WTC11 (cell line): Measurements from ENCODE around the gene DDIAS.

ENCODE experiments used
- ATF1 ChIP-seq: sonication (generic); formaldehyde crosslinking; IDR thresholded peaks from 2 replicates; pipeline ENCODE4 v1.8.1; 2023; ENCODE audit warnings: mild to moderate bottlenecking, moderate library complexity, missing genetic modification reagents
- ATF2 ChIP-seq: sonication (generic); formaldehyde crosslinking; IDR thresholded peaks from 2 replicates; pipeline ENCODE4 v1.8.1; 2022; ENCODE audit warnings: low read depth, missing genetic modification reagents, borderline replicate concordance
- CTCF ChIP-seq: fragments of 200-600 bp; IDR thresholded peaks from 2 replicates; pipeline ENCODE4 v1.8.0; 2022; ENCODE audit warnings: antibody characterized with exemption
- MXD4 ChIP-seq: fragments of 250-450 bp; sonication (Bioruptor Pico); IDR thresholded peaks from 2 replicates; pipeline ENCODE4 v1.8.0; 2021; ENCODE audit warnings: mild to moderate bottlenecking, moderate library complexity, borderline replicate concordance
- NFYB ChIP-seq: sonication (generic); formaldehyde crosslinking; conservative IDR thresholded peaks from 2 replicates; pipeline ENCODE4 v1.8.0; 2022; ENCODE audit warnings: low read depth, missing genetic modification reagents
- SMAD3 ChIP-seq: sonication (generic); formaldehyde crosslinking; IDR thresholded peaks from 2 replicates; pipeline ENCODE4 v1.8.0; 2022; ENCODE audit warnings: missing genetic modification reagents, mild to moderate bottlenecking, borderline replicate concordance
- ZNF416 ChIP-seq: fragments of 250-450 bp; sonication (Bioruptor Pico); IDR thresholded peaks from 2 replicates; pipeline ENCODE4 v1.9.0; 2021; ENCODE audit warnings: mild to moderate bottlenecking, inconsistent platforms
- ZNF512 ChIP-seq: sonication (generic); formaldehyde crosslinking; IDR thresholded peaks from 2 replicates; pipeline ENCODE4 v1.8.1; 2022; ENCODE audit warnings: missing genetic modification reagents, borderline replicate concordance
- TF ChIP-seq, protein P1 (sequence below): sonication (generic); formaldehyde crosslinking; IDR thresholded peaks from 2 replicates; pipeline ENCODE4 v1.8.0; 2022; ENCODE audit warnings: missing genetic modification reagents
- TF ChIP-seq, protein P2 (sequence below): sonication (generic); formaldehyde crosslinking; IDR thresholded peaks from 2 replicates; pipeline ENCODE4 v1.8.1; 2023; ENCODE audit warnings: mild to moderate bottlenecking, missing genetic modification reagents, moderate library complexity
- TF ChIP-seq, protein P3 (sequence below): sonication (generic); formaldehyde crosslinking; IDR thresholded peaks from 2 replicates; pipeline ENCODE4 v1.8.1; 2023; ENCODE audit warnings: mild to moderate bottlenecking, missing genetic modification reagents

GRCh38 chr11:82900277-82901164 lies 1.0 kb upstream of the DDIAS start, which contains the start of gene PRCP:
- TF ChIP-seq NFYB, result no peak
- TF ChIP-seq, protein P1, sequence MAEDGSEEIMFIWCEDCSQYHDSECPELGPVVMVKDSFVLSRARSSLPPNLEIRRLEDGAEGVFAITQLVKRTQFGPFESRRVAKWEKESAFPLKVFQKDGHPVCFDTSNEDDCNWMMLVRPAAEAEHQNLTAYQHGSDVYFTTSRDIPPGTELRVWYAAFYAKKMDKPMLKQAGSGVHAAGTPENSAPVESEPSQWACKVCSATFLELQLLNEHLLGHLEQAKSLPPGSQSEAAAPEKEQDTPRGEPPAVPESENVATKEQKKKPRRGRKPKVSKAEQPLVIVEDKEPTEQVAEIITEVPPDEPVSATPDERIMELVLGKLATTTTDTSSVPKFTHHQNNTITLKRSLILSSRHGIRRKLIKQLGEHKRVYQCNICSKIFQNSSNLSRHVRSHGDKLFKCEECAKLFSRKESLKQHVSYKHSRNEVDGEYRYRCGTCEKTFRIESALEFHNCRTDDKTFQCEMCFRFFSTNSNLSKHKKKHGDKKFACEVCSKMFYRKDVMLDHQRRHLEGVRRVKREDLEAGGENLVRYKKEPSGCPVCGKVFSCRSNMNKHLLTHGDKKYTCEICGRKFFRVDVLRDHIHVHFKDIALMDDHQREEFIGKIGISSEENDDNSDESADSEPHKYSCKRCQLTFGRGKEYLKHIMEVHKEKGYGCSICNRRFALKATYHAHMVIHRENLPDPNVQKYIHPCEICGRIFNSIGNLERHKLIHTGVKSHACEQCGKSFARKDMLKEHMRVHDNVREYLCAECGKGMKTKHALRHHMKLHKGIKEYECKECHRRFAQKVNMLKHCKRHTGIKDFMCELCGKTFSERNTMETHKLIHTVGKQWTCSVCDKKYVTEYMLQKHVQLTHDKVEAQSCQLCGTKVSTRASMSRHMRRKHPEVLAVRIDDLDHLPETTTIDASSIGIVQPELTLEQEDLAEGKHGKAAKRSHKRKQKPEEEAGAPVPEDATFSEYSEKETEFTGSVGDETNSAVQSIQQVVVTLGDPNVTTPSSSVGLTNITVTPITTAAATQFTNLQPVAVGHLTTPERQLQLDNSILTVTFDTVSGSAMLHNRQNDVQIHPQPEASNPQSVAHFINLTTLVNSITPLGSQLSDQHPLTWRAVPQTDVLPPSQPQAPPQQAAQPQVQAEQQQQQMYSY (CRISPR knock-in tag), result peak; percentile 66
- TF ChIP-seq ATF1 (CRISPR knock-in tag), result no peak
- no peak for TF ChIP-seq ZNF416 (CRISPR knock-in tag)
- TF ChIP-seq ZNF512 (CRISPR knock-in tag), result no peak
- no peak for TF ChIP-seq ATF2 (CRISPR knock-in tag)
- TF ChIP-seq CTCF, result no peak
- TF ChIP-seq, protein P2, sequence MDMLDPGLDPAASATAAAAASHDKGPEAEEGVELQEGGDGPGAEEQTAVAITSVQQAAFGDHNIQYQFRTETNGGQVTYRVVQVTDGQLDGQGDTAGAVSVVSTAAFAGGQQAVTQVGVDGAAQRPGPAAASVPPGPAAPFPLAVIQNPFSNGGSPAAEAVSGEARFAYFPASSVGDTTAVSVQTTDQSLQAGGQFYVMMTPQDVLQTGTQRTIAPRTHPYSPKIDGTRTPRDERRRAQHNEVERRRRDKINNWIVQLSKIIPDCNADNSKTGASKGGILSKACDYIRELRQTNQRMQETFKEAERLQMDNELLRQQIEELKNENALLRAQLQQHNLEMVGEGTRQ (CRISPR knock-in tag), result no peak
- TF ChIP-seq, protein P3, sequence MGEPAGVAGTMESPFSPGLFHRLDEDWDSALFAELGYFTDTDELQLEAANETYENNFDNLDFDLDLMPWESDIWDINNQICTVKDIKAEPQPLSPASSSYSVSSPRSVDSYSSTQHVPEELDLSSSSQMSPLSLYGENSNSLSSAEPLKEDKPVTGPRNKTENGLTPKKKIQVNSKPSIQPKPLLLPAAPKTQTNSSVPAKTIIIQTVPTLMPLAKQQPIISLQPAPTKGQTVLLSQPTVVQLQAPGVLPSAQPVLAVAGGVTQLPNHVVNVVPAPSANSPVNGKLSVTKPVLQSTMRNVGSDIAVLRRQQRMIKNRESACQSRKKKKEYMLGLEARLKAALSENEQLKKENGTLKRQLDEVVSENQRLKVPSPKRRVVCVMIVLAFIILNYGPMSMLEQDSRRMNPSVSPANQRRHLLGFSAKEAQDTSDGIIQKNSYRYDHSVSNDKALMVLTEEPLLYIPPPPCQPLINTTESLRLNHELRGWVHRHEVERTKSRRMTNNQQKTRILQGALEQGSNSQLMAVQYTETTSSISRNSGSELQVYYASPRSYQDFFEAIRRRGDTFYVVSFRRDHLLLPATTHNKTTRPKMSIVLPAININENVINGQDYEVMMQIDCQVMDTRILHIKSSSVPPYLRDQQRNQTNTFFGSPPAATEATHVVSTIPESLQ (CRISPR knock-in tag), result no peak
- no peak for TF ChIP-seq MXD4 (CRISPR knock-in tag)
- TF ChIP-seq SMAD3 (CRISPR knock-in tag), result no peak
